GM18502 (cell line): Measurements from ENCODE around the gene DDX46.
"Not testable (repeated sequence)": the region's sequence is repeated elsewhere in the genome, so short reads cannot be mapped to it uniquely, and the experiment has no call there.

ENCODE experiments used
- ATAC-seq: cut with Tn5 transposase; IDR thresholded peaks from one replicate; pipeline ENCODE4 v1.9.1; 2021; ENCODE audit warnings: mild to moderate bottlenecking; ENCODE audit not compliant: unreplicated experiment, poor library complexity

Gene DDX46, protein sequence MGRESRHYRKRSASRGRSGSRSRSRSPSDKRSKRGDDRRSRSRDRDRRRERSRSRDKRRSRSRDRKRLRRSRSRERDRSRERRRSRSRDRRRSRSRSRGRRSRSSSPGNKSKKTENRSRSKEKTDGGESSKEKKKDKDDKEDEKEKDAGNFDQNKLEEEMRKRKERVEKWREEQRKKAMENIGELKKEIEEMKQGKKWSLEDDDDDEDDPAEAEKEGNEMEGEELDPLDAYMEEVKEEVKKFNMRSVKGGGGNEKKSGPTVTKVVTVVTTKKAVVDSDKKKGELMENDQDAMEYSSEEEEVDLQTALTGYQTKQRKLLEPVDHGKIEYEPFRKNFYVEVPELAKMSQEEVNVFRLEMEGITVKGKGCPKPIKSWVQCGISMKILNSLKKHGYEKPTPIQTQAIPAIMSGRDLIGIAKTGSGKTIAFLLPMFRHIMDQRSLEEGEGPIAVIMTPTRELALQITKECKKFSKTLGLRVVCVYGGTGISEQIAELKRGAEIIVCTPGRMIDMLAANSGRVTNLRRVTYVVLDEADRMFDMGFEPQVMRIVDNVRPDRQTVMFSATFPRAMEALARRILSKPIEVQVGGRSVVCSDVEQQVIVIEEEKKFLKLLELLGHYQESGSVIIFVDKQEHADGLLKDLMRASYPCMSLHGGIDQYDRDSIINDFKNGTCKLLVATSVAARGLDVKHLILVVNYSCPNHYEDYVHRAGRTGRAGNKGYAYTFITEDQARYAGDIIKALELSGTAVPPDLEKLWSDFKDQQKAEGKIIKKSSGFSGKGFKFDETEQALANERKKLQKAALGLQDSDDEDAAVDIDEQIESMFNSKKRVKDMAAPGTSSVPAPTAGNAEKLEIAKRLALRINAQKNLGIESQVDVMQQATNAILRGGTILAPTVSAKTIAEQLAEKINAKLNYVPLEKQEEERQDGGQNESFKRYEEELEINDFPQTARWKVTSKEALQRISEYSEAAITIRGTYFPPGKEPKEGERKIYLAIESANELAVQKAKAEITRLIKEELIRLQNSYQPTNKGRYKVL

DNA sequence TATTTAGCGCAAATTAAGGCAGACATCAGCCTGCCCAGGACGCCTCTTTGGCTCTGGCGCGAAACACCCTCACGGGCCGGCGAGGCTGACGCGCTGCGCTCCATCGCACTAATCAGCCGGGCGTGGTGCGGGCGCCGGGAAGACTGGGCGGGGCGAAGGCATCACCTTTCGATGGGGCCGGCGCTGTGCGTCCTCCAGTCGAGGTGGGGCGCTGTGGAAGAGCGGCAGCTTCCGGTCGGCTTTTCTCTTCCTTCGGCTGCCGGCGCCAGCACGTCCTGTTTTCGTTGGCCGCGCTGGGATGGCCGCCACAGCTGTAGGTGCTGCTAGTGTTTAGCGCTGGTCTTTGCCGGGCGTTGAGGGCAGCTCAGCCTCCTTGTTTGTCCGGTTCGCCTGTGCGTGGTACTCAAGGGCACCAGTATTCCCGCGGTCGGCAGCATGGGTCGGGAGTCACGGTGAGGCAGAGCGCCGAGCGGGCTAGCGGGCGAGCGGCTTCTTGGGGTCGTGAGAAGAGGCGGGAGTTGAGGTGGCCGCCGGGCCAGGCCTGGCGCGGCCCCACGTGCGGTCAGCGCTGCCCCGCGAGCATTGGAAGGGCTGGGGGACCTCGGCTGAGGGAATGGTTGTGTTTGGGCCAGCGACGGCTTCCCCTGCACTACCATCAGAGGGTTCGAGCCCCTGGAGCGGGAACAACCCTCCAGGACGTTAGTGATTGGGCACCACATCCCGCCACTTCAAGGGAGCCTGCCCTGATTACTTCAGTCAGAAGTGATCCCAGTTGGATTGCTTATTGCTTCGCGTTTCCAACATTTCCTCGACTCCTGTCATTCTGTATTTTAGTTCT is at the start of gene DDX46:
TSS of gene DDX46 (plus strand) at position 276 of the 838 bp plus-strand sequence. CDS start at position 436, 160 bp downstream.
- peak; percentile 97 for ATAC-seq

DNA sequence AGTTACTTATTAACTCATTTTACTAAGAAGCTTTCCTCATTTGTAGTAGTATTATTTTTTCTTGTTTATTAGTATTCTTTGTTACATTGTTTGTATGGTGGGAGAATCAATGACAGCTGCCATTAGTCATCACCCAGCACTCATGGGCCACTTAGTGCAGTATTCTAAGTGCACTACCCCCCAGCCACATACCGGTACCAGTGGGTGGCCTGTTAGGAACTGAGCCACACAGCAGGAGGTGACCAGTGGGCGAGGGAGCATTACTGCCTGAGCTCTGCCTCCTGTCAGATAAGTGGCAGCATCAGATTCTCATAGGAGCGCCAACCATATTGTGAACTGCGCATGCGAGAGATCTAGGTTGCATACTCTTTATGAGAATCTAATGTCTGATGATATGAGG is 44.5 kb upstream of the DDX46 start:
- ATAC-seq: no peak

DNA sequence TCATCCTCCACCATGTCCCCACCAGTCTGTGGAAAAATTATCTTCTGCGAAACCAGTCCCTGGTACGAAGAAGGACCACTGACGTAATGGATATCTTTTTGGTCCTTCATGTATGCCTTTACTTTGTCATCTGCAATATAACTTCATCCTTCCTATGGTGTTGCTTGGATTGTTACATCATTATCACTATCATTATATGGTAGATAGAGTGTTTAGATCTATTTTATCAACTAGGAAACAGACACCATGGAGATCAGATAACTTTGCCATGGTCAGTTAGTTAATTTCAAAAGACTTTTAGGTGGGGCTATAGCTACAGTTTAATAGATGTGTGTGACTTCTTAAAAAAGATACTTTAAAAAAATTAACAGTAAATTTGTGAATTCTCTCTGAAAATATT is 44.0 kb upstream of the DDX46 start:
- ATAC-seq: no peak

DNA sequence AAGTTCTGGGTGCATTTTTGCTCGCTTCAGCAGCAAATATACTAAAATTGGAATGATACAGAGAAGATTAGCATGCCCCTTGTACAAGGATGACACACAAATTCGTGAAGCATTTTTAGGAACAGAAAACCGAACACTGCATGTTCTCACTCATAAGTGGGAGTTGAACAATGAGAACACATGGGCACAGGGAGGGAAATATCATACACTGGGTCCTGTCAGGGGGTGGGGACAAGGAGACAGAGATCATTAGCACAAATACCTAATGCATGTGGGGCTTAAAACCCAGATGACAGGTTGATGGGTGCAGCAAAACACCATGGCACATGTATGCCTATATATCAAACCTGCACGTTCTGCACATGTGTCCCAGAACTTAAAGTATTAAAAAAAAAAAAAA is 43.1 kb upstream of the DDX46 start:
- ATAC-seq: not testable (repeated sequence)

DNA sequence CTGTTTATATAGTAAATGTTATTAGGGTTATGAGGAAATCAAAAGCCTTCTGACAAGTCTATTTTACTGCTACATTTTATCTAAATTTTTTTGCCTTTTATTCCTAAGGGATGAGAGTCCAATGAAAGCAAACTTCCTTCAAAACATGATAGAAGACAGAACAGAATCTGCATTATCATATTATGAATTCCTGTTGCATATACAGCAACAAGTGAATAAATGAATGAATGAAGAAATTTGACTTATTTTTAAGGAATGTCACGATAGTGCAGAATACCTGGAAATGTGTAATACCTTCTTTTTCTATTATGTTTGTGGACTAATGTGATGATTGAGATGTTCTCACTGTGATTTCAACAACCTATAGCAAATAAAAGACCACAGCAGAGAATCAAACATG is 33.7 kb upstream of the DDX46 start:
- ATAC-seq: no peak

DNA sequence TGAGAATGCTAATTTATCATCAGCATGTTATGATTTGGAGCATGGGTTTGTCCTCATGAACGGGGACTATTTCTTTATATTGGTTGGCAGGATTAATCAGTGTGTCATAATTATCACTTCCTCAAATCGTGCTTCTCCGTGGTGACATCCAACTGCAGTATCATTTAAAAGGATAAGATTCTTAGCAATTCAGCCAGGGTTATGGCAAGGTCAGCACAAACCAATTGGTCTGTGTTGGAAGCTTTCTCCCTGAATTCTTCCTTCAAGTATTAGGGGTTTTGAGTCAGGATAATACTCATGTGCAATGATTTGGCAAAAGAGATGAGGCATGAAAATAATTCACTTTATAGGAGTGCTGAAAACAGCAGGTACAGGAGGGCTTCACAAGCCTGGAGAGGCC is 25.8 kb upstream of the DDX46 start:
- no peak for ATAC-seq

DNA sequence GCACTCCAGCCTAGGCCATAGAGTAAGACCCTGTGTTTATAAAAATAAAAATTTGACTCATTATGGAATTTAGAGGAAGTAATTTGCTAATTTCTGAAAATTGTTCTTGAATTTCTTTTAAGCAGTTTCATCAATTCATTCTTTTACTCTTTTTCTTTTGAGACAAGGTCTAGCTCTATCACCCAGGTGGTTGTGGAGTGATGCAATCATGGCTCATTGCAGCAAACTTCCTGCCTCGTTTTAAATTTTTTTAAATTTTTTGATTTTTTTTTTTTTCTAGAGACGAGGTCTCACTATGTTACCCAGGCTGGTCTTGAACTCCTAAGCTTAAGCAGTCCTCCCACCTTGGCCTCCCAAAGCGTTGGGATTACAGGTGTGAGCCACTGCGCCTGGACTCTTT is 23.3 kb upstream of the DDX46 start:
- no peak for ATAC-seq

DNA sequence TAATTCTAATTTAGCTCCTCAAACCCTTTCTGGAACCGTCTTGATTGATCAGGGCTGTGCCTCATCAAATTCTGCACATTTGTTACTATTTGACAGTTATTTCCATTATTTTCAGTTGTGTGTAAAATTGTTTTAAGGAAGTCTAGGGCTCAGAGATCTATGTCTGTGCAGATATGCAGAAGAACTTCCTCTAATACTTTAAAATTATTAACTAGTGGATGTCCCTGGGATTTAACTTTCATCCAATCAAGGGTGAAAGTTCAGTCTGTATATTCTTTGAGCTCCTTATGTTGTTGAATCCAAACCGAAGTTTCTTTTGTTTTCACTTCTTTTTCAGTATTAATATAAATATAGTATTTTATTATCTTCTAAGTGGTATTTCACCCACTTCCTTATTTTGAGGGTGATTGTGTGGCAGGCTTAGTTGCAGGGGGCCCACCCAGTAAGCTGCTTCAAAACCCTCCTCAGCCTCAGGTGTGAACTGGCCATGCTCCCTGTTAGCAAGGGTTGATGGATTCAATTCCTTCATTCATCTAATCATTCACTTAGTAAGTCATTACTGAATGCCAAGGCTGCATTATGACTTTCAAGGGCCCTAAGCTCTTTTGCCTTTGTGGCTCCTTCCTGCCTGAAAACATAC is 22.3 kb upstream of the DDX46 start:
- no peak for ATAC-seq

DNA sequence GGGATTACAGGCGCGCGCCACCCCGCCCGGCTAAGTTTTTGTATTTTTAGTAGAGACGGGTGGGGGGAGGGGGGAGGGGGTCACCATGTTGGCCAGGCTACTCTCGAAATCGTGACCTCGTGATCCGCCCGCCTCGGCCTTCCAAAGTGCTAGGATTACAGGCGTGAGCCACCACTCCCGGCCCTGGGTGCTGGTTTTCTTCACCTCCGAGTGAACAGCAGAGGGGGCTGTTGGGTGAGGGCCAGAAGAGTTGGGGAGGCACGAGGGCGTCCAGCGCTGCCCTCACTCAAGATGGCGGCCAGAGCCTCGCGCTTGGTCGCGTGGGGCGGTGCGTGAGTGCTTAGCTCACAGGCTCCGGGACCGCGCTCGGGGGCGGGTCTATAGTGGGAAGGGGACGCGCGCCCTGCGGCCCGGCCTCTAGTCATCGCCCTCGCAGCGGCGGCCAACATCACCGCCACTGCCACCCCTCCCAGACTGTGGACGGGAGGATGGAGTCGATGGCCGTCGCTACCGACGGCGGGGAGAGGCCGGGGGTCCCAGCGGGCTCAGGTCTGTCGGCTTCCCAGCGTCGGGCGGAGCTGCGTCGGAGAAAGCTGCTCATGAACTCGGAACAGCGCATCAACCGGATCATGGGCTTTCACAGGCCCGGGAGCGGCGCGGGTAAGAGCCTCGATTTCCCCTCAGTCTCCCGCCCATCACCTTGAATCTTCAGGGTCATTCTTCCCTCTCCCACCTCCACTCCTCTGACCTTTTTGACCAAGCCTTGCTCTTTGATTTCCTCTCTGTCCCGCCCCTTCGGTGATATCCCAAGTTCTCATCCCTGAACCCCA is 20.2 kb upstream of the DDX46 start, which contains the start of gene CAMLG:
TSS of gene CAMLG (plus strand) at position 416 of the 830 bp plus-strand sequence. CDS start at position 489, 73 bp downstream.
- peak; percentile 97 for ATAC-seq

DNA sequence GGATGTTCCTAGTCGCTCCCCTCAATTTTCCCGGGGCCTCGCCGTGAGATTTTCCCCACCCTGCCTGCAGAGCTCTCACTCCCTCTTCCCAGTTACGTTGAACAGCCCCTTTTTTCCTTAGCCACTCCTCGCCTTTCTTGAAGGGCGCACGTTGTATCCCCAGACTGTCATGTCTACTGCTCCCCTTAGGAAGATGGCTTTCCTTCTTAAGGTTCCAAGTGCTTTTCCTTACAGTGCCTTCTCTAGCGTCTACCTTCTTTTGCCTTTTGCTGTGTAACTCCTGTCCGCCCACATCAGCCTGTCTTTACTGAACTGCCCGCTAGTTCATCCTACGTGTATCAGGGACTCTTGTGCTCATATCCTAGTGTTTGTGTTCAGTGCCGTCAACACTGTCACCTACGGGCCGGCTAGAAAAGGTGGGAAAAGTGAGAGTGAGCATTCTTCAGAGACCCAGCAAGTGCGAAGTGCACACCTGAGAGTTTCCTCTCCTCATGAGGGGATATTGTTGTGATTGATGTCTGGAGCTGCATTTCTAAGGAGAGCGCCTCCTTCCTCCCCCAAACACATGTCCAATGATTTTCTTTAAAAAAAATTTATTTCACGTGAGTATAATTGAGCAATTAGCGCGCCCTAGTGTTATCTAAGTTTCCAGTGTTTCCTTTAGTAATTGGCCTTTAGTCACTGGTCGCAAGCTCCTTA is 19.5 kb upstream of the DDX46 start:
- ATAC-seq: no peak

DNA sequence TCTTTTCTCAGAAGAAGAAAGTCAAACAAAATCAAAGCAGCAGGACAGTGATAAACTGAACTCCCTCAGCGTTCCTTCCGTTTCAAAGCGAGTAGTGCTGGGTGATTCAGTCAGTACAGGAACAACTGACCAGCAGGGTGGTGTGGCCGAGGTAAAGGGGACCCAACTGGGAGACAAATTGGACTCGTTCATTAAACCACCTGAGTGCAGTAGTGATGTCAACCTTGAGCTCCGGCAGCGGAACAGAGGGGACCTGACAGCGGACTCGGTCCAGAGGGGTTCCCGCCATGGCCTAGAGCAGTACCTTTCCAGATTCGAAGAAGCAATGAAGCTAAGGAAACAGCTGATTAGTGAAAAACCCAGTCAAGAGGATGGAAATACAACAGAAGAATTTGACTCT is 17.5 kb upstream of the DDX46 start:
- no peak for ATAC-seq

DNA sequence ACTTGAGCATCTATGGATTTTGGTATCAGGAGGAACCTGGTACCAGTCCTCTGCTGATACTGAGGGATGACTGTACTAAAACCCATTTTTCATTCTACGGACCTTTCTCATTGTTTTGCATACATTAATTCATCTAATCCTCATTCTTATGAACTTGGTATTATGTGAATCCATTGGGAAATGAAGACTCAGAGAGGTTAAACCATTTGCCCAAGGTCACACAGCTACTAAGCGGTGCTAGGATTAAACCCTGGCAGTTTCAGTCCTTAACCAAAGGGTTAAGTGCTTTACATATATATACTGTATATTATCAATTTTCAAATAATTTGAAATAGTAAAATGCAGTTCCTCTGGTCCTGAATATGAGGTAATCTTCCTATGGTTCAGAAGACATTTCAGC is 16.4 kb upstream of the DDX46 start:
- ATAC-seq: no peak

DNA sequence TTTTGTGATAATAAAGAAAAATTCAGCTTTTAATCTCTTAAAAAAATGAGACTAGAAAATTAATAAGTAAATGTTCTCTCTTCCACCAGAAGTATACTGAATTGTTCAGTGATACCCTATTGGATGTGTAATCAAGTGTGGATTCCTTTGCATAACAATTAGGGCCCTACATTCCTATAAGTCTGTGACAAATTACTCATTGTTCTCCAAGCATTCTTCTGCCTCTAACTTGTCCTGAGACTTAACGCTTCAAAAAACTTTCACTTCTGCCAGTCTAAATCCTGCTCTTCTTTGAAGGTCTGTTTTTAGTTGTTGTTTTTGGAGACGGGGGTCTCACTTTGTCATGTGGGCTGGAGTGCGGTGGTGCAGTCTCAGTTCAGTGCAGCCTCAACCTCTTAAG is 9.2 kb upstream of the DDX46 start:
- ATAC-seq: no peak

DNA sequence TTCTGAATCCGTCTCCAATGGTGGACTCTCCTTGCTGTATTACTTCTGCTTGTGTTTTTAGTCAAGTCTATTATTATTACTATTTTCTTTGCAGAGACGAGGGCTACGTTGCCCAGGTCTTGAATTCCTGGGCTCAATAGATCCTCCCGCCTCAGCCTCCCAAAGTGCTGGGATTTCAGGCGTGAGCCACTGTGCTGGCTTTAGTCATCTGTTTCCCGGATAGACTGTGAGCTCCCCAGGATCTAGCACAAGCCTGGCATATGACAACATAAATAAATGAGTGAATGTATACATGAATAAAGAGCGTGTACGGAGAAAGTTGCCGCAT is 439 bp upstream of the DDX46 start:
- ATAC-seq: peak; percentile 27

DNA sequence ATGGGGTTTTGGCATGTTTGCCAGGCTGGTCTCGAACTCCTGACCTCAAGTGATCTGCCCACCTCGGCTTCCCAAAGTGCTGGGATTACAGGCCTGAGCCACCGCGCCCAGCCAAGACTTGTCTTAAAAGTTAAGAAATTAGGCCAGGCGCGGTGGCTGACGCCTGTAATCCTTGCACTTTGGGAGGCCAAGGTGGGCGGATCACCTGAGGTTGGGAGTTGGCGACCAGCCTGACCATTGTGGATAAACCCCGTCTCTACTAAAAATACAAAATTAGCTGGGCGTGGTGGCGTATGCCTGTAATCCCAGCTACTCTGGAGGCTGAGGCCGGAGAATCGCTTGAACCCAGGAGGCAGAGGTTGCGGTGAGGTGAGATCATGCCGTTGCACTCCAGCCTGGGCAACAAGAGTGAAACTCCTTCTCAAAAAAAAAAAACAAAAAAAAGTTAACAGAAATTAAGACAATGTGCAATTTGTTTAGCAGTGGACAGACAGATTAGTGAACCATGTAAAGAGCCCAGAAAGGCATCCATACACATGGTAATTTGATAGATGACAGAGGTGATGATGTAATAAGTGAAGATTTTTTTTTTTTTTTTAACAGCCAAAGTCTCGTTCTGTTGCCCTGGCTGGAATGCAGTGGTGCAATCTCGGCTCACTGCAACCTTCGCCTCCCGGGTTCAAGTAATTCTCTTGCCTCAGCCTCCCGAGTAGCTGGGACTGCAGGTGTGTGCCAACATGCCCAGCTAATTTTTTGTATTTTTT is 9.1 kb downstream of the DDX46 start:
- not testable (repeated sequence) for ATAC-seq

DNA sequence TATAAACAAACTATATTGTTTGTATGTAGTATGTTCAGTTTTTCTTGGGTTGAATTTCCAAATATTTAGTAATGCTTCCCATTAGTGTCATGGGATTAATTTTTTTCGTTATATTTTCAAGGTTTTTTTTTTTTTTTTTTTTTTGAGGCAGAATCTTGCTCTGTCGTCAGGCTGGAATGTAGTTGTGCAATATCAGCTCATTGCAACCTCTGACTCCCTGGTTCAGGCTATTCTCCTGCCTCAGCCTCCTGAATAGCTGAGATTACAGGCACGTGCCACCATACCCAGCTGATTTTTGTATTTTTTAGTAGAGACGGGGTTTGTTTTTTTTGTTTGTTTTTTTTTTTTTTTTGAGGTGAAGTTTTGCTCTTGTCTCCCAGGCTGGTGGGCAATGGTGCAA is 10.6 kb downstream of the DDX46 start:
- ATAC-seq: no peak

DNA sequence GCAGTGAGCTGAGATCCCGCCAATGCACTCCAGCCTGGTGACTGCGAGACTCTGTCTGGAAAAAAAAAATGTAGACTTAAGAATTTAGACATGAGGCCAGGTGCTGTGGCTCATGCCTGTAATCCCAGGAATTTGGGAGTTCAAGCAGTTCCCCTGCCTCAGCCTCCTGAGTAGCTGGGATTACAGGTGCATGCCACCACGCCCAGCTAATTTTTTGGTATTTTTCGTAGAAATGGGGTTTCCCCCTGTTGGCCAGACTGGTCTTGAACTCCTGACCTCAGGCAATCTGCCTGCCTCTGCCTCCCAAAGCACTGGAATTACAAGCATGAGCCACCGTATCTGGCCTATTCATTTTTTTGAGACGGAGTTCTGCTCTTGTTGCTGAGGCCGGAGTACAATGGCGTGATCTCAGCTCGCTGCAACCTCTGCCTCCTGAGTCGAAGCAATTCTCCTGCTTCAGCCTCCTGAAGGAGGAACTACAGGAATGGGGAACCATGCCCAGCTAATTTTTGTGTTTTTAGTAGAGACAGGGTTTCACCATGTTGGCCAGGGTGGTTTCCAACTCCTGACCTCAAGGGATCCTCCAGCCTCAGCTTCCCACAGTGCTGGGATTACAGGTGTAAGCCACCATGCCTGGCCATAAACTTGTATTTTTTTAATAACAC is 14.0 kb downstream of the DDX46 start:
- no peak for ATAC-seq
